Measurements from ENCODE around the gene SUSD6.
"Not testable (repeated sequence)": the region's sequence is repeated elsewhere in the genome, so short reads cannot be mapped to it uniquely, and the experiment has no call there.

Gene SUSD6

DNA sequence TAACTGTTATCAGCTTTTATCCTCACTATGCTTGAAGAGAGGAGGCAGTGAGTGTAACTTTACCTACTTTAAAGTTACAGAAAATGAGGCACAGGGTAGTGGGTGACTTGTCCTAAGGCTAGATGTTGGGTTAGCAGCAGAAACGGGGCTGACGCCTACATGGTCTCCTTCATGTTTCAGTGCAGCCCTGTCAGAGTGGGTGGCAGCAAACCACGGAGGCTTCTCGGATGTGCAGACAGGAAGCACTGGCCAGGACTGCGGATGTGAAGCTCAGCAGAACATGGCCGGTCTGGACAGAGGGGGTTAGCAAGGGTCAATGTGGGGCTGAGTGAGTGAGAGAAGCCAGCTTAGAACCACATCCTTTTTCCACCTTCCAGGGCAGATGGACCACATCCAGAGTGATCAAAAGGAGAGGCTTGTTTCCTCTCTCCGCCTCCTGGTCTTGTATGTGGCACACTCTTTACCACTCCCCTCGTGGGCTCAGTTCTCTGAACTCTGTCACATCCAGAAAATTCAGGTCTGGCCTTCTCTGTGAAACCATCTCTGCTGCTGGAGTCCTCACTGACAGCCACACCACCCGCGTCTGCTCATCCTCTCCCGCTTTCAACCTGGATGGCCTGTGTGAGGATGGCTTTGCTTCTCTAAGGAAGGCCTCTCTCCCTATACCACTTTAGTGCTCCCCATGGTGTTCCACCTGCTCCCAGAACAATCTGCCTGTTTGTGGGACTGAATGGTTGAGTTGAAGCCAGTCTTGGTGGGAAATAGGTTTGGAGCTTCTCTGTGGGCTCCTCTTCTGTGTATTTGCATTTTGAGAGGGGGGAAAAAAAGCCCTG is 14.1 kb downstream of the SUSD6 start:
- Mint-ChIP-seq H3K27me3 (no peaks in the 10 kb centered on the region), H3K4me3 (peak overlapping the region; percentile 77), H3K4me1 (ENCODE audit: low read depth) (peaks cover 96% of the 10 kb centered on the region), H3K36me3 (ENCODE audit: low read depth) (peaks cover 33% of the 10 kb centered on the region), H3K27ac (peak overlapping the region; percentile 98), H3K9me3 (no peaks in the 10 kb centered on the region)

DNA sequence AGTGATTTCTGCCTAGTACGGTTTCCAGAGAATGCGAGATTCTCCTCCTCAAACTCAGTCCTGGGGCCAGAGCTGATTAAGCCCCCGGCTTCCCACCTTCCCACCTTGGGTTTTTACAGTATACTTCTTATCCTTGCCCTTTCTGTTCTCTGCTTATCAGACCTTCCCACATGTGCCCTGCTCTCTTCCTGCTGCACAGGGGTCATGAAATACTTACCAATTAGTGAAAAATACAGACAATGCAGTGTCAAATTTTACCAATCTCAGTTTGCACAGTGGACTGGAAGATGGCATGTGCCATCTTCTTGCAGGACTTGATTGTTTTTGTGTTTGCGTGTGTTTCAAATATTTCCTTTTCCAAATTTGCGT is 14.7 kb downstream of the SUSD6 start:
- Mint-ChIP-seq H3K36me3 (ENCODE audit: low read depth) (peaks cover 30% of the 10 kb centered on the region), H3K27me3 (no peaks in the 10 kb centered on the region), H3K4me3 (peak overlapping the region; percentile 77), H3K27ac (peak overlapping the region; percentile 98), H3K4me1 (ENCODE audit: low read depth) (peaks cover 96% of the 10 kb centered on the region), H3K9me3 (no peaks in the 10 kb centered on the region)

DNA sequence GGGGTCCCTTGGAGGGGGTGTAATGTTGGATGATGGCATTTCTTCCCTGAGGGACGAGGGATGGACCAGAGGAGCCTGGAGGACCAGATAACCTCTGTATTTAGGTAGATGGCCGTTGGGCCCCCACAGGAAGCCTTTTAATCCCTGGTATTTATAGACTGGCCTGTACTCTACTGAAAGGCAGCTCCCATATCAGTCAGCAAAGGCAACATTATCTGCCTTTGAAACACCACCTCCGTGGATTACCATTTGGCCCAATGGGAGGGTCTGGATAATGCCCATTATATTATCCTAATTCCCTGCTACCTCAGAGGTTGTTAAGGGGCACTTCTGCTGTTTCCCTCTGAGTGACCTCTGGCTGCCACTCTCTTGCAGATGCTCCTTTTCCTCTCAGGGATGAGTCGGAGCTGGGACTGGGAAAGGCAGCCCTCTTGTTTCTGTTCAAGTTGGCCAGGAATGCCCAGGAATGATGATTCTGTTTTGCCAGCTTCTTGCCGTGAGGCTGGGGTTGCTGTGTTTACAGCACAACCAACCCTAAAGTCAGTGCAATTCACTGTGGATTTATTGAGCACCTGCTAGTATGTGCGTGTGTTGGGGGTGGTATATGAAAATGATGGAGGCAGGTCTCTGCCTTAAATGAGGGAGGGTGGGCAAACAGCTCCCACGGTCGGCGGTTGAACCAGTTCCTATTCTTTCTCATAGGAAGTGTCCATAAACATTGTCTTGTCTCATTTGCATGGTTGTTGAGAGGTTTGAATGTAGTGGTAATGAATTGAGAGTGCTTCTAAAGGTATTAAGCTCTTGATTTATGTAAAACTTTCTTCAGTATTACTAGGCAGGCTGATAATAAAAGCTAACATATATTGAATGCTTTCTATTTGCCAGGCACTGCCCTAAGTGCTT is 18.1 kb downstream of the SUSD6 start:
- Mint-ChIP-seq H3K9me3 (no peaks in the 10 kb centered on the region), H3K4me1 (ENCODE audit: low read depth) (peaks cover 98% of the 10 kb centered on the region), H3K27me3 (no peaks in the 10 kb centered on the region), H3K27ac (peak overlapping the region; percentile 71), H3K36me3 (ENCODE audit: low read depth) (peaks cover 33% of the 10 kb centered on the region), H3K4me3 (peak overlapping the region; percentile 9)

DNA sequence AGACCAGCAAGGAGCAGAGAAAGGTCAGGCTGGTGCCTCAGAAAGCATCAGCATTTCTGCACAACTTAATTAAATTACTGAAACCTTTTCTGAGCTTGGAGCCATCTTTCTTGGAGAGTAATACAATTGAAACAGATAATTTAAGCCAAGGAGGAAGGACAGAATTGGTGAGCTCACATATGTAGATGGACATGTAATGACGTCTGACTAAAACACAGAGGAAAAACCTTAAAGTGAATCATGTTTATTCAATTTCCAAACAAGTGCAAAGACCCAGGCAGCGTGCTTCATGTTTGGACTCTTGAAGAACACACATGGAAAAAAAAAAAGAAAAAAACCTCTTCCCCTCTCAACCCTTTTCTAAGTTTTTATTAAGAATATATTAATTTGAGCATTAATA is 19.0 kb downstream of the SUSD6 start:
- peak overlapping the region; percentile 50 for H3K27ac Mint-ChIP-seq

DNA sequence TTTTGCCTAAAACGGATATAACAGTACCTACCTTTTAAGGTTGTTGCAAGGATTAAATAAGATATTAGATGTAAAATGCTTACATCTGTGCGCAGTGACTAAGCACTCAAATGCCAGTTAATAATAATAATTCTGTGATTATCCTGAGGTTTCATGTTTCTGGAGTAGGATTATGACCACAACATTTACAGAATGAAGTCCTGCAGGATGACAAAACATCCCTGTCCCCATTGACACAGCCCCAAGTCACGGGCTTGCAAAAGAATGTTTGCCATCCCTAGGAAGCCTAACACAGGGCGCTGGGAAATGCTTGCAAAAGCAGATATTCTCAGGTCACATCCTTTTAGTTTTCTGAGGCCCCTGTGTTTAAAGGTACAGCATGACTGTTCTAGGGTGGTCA is 20.1 kb downstream of the SUSD6 start:
- Mint-ChIP-seq H3K27ac (no peak overlapping the region), H3K4me1 (ENCODE audit: low read depth) (peaks cover 98% of the 10 kb centered on the region), H3K36me3 (ENCODE audit: low read depth) (peaks cover 33% of the 10 kb centered on the region), H3K9me3 (no peaks in the 10 kb centered on the region), H3K27me3 (no peaks in the 10 kb centered on the region), H3K4me3 (no peak overlapping the region)

More for the DNA sequence above, 19.0 kb downstream of the SUSD6 start:
- H3K4me1 Mint-ChIP-seq (ENCODE audit: low read depth), result peaks cover 98% of the 10 kb centered on the region
- no peaks in the 10 kb centered on the region for H3K9me3 Mint-ChIP-seq
- no peak overlapping the region for H3K4me3 Mint-ChIP-seq
- no peaks in the 10 kb centered on the region for H3K27me3 Mint-ChIP-seq
- peaks cover 33% of the 10 kb centered on the region for H3K36me3 Mint-ChIP-seq (ENCODE audit: low read depth)

- Mint-ChIP-seq H3K4me1 (ENCODE audit: low read depth) (peaks cover 98% of the 10 kb centered on the region), H3K9me3 (no peaks in the 10 kb centered on the region), H3K4me3 (no peak overlapping the region), H3K27ac (peak overlapping the region; percentile 43), H3K27me3 (no peaks in the 10 kb centered on the region), H3K36me3 (ENCODE audit: low read depth) (peaks cover 30% of the 10 kb centered on the region)
Measured at GRCh38 chr14:69632164-69632563, 20.8 kb downstream of the SUSD6 start.

GRCh38 chr14:69632593-69633151 is 21.3 kb downstream of the SUSD6 start:
- H3K27me3 Mint-ChIP-seq, result no peaks in the 10 kb centered on the region
- H3K9me3 Mint-ChIP-seq, result no peaks in the 10 kb centered on the region
- peak overlapping the region; percentile 43 for H3K27ac Mint-ChIP-seq
- peaks cover 100% of the 10 kb centered on the region for H3K4me1 Mint-ChIP-seq (ENCODE audit: low read depth)
- H3K4me3 Mint-ChIP-seq, result no peak overlapping the region
- H3K36me3 Mint-ChIP-seq (ENCODE audit: low read depth), result peaks cover 29% of the 10 kb centered on the region

GRCh38 chr14:69633238-69633637 is 21.8 kb downstream of the SUSD6 start:
- Mint-ChIP-seq H3K27me3 (no peaks in the 10 kb centered on the region), H3K9me3 (no peaks in the 10 kb centered on the region), H3K27ac (peak overlapping the region; percentile 29), H3K4me3 (no peak overlapping the region), H3K36me3 (ENCODE audit: low read depth) (peaks cover 27% of the 10 kb centered on the region), H3K4me1 (ENCODE audit: low read depth) (peaks cover 100% of the 10 kb centered on the region)

GRCh38 chr14:69635981-69636639 is 24.7 kb downstream of the SUSD6 start:
- Mint-ChIP-seq H3K4me3 (peak overlapping the region; percentile 53), H3K4me1 (ENCODE audit: low read depth) (peaks cover 96% of the 10 kb centered on the region)

DNA sequence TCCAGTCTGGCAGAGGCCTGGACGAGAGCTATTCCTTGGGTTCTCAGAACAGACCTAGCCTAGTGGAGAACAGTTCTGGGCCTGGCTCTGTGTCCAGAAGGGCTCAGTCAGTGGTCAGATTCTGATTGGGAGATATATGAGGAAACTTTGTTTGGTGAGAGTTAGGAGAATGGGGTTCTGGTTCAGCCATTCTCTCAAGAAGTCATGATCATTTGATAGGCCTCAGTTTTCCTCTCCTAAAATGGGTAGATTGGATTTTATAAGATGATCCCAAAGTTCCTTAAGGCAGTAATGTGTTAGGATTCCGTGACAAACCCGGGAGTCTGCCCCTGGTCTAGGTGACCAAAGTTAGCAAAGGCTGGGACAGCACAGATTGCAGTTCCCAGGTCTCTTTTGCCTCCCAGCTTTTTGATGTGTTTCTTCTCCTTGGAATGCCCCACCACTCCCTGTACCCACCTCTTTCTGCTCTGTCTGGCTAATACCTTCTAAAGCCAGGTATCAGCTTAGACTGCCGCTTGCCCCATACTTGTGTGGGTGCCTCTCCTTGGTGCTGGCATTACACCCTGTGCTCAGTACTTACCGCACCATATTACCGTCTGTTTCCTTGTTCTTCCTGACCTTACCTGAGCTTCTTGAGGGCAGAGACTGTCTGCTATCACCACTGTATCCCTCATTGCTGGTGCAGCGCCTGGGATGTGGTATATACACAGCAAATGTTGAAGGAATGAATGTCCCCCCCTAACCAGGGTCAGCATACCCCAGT is 25.5 kb downstream of the SUSD6 start:
- Mint-ChIP-seq H3K9me3 (peaks cover 12% of the 10 kb centered on the region), H3K36me3 (ENCODE audit: low read depth) (peaks cover 37% of the 10 kb centered on the region), H3K4me1 (ENCODE audit: low read depth) (peaks cover 95% of the 10 kb centered on the region), H3K27me3 (no peaks in the 10 kb centered on the region), H3K27ac (peak overlapping the region; percentile 96), H3K4me3 (peak overlapping the region; percentile 53)

More at GRCh38 chr14:69635981-69636639, 24.7 kb downstream of the SUSD6 start:
- Mint-ChIP-seq H3K9me3 (peaks cover 7% of the 10 kb centered on the region), H3K27ac (peak overlapping the region; percentile 96), H3K27me3 (no peaks in the 10 kb centered on the region), H3K36me3 (ENCODE audit: low read depth) (peaks cover 29% of the 10 kb centered on the region)

- Mint-ChIP-seq H3K4me1 (ENCODE audit: low read depth) (peaks cover 95% of the 10 kb centered on the region), H3K36me3 (ENCODE audit: low read depth) (peaks cover 40% of the 10 kb centered on the region), H3K4me3 (peak overlapping the region; percentile 65), H3K27me3 (no peaks in the 10 kb centered on the region), H3K9me3 (peaks cover 18% of the 10 kb centered on the region), H3K27ac (peak overlapping the region; percentile 96)
Measured at GRCh38 chr14:69637503-69638031, 26.2 kb downstream of the SUSD6 start.

GRCh38 chr14:69640931-69641330 is 29.5 kb downstream of the SUSD6 start:
- H3K27me3 Mint-ChIP-seq, result no peaks in the 10 kb centered on the region
- H3K27ac Mint-ChIP-seq, result peak overlapping the region; percentile 50

DNA sequence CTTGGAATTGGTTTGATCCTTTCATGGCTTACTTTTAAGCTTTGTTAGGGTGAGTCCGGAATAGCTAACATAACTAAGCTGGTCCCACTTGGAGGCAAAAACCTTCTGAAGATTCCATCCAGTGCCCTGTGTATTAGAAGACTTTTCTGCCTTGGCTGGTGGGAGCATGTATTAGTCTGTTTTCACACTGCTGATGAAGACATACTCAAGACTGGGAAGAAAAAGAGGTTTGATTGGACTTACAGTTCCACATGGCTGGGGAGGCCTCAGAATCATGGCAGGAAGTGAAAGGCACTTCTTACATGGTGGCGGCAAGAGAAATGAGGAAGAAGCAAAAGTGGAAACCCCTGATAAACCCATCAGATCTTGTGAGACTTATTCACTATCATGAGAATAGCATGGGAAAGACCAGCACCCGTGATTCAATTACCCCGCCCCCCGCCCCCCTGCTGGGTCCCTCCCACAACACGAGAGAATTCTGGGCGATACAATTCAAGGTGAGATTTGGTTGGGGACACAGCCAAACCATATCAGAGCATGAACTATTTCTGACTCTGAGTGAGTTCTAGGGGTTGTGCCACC is 30.9 kb downstream of the SUSD6 start:
- Mint-ChIP-seq H3K4me1 (ENCODE audit: low read depth) (peaks cover 92% of the 10 kb centered on the region), H3K4me3 (peak overlapping the region; percentile 24), H3K36me3 (ENCODE audit: low read depth) (peaks cover 58% of the 10 kb centered on the region), H3K27ac (peak overlapping the region; percentile 96), H3K9me3 (peaks cover 18% of the 10 kb centered on the region)
- H3K27me3 Mint-ChIP-seq, result not testable (repeated sequence)

More at GRCh38 chr14:69640931-69641330, 29.5 kb downstream of the SUSD6 start:
- peaks cover 18% of the 10 kb centered on the region for H3K9me3 Mint-ChIP-seq
- no peak overlapping the region for H3K4me3 Mint-ChIP-seq
- H3K36me3 Mint-ChIP-seq (ENCODE audit: low read depth), result peaks cover 53% of the 10 kb centered on the region
- H3K4me1 Mint-ChIP-seq (ENCODE audit: low read depth), result peaks cover 95% of the 10 kb centered on the region

Measured in stimulated activated naive CD8-positive, alpha-beta T cell treated with anti-CD3 and anti-CD28 coated beads, Interleukin-15, Interleukin-2, amounts not matched to agents 100 ng/mL and 50 ng/mL, for 24 hours (primary cell).